ENCODE measurements around the gene MFNG.

DNA sequence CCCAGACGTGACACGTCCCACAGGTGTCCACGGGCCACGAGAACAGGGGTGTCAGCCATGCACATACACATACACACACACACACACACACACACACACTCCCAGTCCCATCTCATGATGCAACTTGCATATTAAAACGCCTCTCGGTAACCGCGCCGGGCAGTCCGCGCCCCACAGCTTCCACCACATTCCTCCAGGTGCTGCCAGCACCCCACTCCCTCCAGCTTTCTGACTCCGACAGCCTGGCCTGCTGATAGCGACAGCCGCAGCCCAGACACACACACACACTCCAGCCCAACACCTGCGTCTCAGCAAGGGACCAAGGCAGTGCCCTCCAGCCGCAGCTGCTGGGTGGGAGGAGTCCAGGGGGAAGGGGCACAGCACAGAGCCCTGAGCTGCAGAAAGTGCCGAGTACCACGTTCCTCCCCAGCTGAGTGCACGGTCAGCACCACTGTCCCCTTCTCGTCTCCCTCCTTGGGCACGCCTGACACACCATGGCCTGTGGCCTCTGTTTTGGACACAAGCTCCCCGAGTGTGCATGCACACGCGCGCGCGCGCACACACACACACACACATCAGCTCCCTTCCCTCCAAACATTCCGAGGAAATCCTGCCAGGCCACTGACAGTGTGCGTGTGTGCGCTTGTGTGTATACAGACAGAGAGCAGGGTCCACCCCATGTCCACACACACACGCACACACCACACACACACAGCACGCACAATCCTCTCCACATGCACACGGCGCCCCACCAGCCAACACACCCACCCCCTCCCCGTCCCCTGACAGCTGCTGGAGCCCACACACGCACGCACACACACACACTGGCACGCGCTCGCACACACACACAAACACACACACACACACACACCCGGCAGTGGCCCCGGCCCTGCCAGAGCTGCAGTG is 60.1 kb downstream of the MFNG start:
- TF ChIP-seq, protein P1, sequence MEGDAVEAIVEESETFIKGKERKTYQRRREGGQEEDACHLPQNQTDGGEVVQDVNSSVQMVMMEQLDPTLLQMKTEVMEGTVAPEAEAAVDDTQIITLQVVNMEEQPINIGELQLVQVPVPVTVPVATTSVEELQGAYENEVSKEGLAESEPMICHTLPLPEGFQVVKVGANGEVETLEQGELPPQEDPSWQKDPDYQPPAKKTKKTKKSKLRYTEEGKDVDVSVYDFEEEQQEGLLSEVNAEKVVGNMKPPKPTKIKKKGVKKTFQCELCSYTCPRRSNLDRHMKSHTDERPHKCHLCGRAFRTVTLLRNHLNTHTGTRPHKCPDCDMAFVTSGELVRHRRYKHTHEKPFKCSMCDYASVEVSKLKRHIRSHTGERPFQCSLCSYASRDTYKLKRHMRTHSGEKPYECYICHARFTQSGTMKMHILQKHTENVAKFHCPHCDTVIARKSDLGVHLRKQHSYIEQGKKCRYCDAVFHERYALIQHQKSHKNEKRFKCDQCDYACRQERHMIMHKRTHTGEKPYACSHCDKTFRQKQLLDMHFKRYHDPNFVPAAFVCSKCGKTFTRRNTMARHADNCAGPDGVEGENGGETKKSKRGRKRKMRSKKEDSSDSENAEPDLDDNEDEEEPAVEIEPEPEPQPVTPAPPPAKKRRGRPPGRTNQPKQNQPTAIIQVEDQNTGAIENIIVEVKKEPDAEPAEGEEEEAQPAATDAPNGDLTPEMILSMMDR (conservative IDR thresholded peaks at IDR 0.05; ENCODE audit: low read length) = no peak
- no peak for TF ChIP-seq EZH2phosphoT487 (IDR thresholded peaks at IDR 0.05; ENCODE audit: borderline replicate concordance, low read depth, low read length)
